Stimulated activated CD4-positive, alpha-beta T cell treated with anti-CD3 and anti-CD28 coated beads, Interleukin-2, amount 100 ng/mL, for 24 hours (primary cell): ENCODE results near the gene EPHB2.

ENCODE experiments used
- DNase-seq, 2 donors: peaks; one replicate each; pipeline ENCODE4 v3.0.0-alpha.2; 2020

Gene EPHB2

GRCh38 chr1:22959545-22960360 is 249.1 kb downstream of the EPHB2 start:
- DNase-seq, result no peak

- DNase-seq, result no peak
Measured at GRCh38 chr1:22962558-22962957, 251.9 kb downstream of the EPHB2 start.

- no peak for DNase-seq
Measured at GRCh38 chr1:22963044-22963677, 252.5 kb downstream of the EPHB2 start.

- DNase-seq, result no peak
Measured at GRCh38 chr1:22966309-22966708, 255.7 kb downstream of the EPHB2 start.

- DNase-seq, result no peak
Measured at GRCh38 chr1:22967833-22968232, 257.2 kb downstream of the EPHB2 start.

- no peak for DNase-seq
Measured at GRCh38 chr1:22969304-22969709, 258.7 kb downstream of the EPHB2 start.

GRCh38 chr1:22970096-22970495 is 259.5 kb downstream of the EPHB2 start:
- DNase-seq, result no peak
